GF-D8 (cell line): Measurements from ENCODE around the gene CEBPG.

Source experiments
- DNase-seq: peaks from one replicate; lab custom pipeline; 2025; lab: John Stamatoyannopoulos, UW

The CEBPG gene

DNA sequence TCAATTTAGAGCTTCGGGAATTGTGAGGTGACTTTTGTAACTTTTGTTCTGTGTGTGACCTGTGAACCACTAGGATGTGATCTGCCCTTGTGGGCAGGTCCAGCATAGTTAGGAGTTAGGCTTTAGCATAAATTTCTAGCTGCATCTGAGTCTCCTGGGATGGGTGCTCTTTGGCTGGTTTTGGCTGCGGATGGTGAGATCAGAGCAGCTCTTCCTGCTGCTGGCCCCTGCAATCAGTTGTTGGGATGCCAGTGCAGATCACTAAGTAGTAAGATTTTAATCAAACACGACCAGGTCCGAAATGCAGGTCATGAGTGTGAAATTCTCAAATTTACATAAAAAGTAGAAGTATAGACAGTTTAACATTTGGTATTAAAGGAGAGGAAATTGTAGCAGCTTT is 8.5 kb downstream of the CEBPG start:
- no peak for DNase-seq

DNA sequence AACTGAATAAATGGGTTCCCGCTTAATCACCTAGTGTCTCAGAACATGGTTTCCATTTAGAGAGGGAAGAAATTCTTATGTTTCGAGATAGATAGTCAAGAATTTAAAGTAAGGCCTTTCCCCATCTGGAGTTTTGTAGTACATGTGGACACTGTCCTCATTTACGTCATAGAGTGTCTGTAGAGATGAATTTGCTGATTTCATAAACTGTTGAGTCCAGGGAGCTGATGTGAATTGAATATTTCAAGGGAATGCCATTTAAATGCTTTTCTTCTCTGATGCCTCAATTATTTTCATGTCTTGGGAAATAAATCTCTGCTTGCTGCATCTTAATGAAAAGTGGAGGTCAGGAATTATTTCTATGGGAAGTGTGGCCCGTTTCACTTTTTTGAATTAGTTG is 9.5 kb downstream of the CEBPG start:
- no peak for DNase-seq

DNA sequence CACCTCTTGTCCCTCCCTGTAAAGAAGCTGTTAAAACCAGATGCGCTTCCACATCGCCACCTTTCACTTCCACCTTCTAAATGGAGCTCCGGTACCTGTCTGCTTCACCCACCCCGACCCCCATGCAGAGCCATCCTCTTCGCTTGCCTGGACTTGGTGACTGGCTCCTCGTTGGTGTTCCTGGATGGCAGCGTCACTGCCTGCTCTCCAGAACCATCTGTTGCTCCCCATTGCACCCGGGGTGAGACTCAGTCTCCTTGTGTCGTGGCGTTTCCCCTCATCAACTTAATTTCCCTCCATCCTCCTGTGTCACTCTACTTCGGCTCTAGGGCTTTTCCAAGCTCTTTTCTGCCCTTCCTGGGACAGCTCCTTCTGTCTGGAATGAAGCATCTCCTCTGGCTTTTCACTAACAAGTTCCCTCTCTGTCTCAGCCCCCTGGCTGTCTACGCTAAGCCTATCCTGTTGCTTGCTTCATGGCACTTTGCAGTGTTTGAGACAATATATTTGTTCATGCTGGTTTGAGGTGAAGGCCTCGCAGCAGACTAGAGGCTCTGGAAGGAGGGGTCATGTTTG is 10.3 kb downstream of the CEBPG start:
- no peak for DNase-seq

DNA sequence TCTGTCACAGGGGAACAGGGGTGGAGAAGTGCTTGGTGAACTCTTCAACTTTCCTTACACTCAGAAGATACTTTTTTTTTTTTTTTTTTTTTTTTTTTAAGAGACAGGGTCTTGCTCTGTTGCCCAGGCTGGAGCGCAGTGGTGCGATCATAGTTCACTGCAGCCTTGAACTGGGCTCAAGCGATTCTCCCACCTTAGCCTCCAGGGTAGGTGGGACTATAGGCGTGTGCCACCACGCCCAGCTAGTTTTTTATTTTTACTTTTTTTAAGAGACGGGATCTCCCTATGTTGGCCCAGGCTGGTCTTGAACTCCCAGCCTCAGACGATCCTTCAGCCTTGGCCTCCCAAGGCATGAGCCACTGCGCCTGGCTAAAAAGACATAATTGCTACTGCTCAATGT is 11.5 kb downstream of the CEBPG start:
- DNase-seq = no peak

DNA sequence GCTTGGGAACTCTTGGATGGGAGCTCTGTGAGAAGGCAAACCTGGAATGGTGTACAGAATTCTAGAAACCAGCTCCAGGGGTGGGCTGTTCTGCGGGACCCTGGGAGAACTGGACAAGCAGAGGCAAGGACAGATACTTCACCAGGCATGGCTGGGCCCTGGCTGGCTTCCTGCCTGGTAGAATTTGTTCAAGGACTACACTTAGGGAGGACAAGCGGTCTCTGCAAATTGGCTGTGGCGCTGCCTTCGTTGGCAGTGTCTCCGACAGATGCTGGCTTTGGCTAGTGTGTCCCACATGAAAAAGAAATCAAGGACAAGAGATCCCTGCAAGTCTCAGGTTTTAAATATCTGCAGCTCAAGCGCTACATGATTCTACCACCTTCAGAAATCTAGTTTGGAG is 12.4 kb downstream of the CEBPG start:
- no peak for DNase-seq

DNA sequence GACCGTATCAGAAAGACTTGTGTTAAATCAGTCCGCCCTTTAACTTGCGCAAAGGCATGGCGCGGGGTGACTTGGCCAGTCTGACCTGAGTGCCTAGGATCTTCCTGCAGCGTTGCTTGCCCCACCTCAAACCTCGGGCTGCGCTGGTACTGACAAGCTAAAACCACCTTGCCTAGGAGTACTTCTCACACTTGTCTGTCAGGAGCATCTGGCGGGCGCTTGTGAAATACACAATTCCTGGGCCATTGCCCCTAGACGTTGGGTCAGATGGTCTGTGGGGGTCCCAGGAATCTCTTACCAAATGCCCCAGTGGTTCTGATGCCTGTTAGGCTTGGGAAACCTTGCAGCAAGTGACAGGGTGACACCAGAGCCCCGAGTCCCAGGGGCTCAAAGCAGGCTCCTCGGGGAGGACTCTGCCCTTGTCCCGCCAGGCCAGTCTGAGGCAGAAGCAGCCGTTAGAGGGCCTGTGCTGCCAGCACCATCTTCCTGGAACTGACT is 12.9 kb downstream of the CEBPG start:
- DNase-seq = no peak

DNA sequence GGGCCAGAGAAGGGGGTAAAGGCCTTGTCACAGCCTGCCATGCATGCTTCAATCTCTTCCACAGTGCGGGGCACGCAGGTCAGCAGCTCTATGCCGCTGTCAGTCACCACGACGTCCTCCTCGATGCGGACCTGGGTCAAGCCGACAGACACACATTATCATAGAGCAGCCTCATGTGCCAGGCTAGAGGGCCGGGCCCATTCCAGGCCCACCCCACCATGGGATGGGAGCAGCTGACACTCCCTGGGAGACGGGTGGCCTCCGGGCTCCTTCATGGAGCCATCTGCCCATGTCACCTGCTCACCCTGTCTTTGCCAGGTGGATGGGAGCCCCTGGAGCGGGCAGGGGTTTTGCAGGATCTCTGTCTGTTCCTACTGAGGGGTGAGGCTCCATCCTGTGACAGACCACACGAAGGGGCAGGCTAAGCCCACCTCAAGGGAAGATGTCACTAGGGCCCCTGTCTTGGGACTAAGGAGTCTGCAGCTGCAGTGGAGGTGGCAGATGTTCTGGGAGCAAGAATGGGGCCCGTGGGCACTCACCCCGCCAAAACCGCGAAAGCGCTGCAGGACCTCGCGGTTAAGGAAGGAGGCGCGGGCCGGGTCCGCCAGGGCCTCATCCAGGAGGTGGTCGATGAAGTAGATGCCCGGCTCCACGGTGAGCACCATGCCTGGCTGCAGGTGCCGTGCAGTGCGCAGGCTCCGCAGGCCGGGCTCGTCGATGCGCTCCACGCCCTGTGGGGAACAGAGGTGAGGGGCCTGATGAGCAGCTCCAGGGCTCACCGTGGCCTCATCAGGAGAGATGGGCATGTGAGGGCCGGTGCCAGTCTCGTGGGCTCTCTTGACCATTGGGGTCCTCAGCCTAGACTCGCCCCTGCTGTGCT is 14.1 kb downstream of the CEBPG start:
- DNase-seq = no peak

DNA sequence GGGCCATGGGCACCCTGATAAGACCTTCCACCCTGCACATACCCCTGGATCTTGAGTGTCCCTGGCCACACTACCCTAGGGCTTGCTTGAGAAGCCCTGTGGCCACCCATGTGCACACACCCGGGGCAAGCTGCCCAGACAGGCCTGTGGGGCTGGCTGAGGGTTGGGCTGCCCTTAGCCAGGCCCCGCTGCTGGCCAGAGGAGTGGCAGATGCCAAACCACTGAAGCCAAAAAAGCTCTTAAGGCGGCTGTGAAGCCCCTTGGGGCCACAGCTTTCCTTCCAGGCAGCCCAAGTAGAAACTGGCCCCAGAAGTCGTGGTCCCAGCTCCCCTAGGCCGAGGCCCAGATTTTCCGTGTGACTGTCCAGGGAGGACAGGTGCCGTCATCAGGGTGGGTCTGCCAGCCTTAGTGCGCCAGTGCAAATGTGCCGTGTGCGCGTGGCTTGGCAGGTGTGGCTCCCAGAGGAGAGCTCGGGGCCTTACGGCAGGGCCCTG is 14.8 kb downstream of the CEBPG start:
- DNase-seq = no peak

DNA sequence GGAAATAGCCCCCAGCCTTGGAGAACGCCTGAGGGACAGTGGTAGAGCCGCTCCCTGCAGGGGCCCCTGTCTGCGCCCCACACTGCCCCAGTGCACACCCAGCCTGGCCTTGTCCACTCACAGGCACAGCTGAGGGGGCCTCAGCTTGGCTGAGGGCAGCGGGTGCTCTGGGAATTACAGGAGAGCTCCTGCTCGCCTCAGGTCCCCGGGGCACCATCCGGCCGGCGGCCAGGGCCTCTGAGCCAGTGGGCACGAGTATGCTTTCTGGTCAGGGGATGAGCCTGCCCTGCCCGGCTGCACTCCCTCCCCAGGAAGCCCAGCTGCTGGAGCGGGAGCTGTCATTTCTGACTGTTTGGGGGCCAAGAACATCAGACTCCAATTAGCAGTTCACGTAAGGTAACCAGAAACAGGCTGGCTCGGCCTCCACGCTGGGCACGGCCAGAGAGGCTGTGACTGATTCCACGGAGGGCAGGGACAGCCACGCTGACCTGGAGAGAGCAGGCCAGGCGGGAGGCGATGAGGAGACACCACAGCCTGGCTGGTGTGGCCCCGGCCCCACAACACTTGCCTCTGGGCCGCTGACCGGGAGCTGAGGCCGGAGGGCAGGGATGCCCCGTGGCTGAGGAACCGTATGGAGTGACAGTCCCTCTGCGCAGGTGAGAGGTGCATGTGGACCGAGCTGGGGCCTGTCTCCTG is 15.4 kb downstream of the CEBPG start:
- no peak for DNase-seq

DNA sequence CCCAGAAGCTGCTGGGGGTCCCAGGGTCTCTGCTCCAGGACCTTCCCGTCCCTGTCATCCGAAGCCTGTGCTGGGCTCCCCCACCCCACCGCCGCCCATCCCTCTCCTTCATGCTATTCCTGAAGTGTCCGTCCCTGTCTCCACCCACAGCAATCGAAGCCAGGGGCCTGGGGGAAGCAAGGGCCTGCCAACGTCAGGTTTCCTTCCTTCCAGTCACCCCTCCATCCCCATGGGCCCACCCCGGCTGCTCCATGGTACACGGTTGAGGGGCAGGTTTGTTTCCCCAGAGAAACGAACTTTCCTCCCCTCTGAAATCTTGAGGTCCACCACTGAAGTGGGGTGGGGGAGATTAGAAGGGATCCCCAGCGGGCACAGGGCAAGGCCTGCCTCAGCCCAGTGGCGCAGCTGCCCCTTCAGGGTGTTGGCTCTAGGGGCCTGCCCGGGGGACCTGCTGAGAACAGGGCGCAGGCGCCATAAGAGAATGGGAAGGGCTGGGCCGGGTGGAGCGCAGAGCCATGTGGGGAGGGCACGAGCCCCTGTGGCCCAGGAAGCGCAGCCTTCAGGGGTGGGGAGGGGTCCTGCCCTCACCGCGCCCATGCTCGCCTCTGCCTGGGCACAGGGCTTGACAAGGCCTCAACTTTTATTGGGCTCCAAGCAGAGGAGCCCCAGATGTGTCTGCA is 16.1 kb downstream of the CEBPG start:
- no peak for DNase-seq

DNA sequence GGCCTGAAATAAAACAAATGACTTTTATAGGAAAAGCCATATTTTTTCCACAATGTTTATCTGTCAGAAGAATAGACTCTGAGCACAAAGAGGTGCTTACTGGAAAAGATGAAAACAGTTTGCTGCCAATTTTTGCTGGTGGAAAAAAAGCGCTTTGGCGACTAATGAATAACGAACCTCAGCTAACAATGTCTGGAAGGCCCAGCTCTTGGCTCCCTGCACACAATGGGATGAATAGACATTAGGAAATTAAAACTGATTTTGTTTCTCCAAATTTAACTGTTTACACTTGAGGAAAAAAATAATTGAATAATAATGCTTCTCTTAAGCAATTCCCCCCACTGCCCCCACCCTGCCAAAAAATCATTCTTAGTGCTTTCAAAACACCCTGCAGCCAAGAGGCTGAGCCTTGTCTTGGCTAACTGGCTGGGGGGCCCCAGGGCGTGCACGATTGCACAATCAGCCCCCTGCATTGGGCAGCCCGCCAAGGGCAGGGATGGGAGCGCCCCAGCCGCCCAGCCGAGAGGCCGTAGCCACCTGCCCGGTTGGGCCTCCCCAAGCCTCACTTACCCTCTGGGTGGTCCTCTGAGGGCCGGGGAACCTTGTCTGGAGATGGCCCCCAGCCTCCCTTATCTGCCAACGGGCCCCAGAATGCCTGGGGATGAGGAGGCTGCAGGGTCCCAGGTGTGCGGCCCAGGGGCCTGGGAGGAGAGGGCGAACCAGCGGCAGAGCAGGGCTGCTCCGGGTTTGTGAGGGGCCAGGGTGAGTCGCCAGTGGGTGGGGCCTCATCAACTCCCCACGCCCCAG is 16.8 kb downstream of the CEBPG start:
- no peak for DNase-seq

DNA sequence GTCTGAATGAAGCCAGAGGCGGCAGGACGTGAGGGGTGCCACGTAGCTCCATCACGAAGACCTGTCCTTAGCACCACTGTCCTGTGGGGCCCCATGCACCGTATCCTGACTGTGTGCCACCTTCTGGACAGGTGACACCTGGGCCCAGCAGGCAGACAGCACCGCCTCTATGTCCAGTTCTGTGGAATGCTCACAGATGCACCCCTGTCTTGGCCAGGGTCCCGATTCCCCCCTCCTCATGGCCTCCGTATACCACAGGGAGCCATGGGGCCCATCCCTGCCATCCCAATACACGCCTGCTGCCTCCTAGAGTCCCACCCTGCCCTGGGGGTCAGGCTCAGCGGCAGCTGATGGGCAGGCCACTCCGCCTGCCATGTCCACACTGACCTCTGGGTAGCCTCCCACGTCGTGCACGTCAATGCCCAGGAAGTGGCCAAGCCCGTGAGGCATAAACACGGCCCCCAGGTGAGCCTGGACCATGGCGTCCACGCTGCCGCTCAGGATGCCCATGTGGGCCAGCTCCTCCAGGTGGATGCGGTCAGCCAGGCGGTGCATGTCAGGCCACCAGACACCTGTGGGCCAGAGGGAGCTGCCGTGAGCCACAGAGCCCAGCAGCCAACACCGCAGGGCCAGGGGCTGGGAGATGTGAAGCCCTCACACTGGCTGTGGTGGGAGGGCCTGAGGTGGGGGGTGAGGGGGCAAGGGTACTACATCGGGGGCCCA is 17.6 kb downstream of the CEBPG start:
- no peak for DNase-seq

DNA sequence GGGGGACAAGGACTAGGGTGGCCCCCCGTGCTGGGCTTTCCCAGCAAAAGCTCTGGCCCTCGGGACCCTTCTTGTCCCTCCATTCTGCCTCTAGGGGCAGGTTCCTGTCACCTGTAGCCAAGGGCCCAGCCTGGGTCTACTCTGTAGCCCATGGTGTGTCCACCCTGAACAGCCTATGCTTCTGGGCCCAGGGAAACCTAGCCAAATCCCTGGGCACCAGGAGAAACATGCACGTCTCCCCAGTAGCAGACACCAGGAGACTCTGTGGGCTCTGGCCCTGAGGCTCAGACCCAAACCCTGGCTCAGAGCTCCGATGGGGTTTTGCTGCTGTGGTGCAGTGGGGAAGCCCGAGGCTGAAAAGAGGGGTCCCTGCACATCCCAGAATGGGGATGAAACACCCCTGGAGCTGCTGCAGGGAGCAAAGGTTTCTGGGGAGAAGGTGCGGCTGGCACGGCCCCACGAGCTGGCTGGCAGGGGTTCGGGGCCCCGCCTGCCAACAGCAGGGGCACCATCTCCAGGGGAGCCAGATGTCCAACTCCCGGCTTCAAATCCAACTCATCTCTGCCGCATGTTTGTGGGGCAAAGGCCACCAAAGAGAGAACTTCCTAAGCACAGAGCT is 18.2 kb downstream of the CEBPG start:
- DNase-seq = no peak

DNA sequence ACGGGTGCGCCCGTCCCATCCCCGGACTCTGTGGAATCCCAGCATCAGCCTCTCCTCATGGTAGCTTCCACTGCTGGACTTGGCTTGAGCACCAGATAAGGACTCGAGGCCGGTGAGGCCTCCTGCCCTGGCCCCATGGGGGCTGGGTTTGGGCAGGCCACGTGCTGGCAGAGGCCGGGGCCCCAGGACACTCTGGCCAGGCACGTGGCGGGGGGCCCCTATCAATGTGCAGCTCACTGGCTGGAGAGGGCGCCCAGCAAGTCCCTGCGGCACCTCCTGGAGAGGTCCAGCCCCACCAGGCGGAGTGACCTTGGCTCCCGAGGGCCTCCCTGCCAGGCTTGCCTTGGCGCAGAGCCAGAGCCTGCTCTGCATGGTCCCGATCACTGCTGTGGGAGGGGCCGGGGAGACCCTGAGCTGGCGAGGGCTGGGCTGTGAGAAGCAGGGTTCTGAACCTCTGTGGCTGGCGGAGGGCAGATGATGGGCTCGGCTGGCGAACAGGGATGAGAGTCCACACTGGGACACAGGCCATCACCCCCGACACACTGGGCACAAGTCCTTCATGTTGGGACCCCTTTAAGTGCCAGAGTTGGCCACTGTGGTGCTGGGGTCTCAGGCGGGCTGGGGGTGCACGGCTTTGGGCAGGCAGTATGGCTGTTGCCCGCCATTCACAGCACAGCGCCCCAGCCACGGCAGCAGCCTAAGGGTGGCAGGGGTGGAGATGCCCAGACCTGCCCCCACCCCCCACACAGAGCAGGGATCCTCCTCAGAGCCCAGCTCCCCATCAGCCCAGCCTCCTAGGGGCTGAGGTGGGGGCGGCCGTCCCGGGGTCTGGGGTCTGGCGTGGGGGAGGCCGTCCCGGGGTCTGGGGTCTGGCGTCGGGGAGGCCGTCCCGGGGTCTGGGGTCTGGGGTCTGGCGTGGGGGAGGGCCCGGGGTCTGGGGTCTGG is 19.1 kb downstream of the CEBPG start:
- no peak for DNase-seq

DNA sequence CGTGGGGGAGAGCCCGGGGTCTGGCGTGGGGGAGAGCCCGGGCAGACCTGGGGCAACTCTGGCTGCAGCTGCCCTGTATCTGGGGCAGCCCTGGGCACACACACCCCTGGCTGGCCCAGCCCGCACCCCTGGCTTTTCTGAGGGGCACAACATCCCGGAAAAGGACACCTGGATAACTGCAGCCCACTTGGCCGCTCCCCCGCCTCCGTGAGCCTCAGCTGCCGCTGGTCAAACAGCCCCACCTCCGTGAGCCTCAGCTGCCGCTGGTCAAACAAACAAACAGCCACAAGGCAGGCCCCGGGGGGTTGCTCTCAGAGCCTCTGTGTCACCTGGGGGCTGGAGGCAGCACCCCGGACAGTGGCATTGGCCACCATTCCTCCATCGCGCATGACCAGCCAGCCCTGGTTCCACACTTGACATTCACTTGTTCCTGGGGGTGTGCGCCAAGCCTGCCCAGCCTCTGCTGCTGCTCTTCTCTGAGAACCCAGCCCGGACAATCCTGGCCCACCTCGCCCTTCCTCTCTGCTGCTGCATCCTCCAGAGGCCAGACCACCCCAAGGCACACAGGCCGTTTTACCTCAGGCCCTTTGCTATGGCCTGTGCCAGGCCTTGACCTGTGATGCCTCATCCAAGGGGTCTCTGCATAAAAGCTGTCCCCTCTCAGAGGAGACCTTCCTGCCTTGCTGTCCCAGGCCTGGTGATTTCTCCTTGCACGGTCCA is 19.9 kb downstream of the CEBPG start:
- no peak for DNase-seq

DNA sequence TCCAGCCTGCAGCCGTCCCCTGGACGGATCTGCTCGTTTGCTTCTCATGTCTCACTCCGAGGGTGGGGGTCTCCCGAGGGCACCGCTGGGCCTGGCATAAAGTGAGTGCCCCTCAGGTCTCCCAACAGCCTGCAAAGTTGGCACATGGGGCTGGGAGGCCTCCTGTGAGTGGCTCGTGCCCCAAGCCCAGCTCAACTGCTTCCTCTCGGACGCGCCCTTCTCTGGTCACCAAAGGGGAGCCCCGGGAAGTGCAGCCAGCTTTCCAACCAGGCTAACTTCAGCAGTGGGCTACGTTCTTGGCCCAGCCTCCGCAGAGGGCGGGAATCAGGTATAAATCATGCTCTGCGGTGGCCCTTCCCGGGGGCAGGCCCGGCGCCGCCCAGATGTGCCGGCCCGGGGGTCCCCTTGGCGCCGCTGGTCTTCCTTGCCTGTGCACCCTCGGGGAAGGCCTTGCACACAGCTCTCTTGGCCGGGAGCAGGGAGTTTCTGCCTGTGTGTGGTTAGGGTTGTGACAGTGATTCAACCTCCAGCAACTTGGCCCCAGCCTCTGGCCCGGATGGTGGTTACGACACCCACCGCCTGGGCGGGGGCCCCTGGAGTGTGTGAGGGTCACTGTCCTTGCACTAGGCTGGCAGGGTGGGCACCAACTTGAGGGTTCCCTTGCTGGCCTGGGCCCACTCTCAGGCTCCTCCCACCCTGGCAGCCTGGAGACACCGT is 20.7 kb downstream of the CEBPG start:
- DNase-seq = no peak

DNA sequence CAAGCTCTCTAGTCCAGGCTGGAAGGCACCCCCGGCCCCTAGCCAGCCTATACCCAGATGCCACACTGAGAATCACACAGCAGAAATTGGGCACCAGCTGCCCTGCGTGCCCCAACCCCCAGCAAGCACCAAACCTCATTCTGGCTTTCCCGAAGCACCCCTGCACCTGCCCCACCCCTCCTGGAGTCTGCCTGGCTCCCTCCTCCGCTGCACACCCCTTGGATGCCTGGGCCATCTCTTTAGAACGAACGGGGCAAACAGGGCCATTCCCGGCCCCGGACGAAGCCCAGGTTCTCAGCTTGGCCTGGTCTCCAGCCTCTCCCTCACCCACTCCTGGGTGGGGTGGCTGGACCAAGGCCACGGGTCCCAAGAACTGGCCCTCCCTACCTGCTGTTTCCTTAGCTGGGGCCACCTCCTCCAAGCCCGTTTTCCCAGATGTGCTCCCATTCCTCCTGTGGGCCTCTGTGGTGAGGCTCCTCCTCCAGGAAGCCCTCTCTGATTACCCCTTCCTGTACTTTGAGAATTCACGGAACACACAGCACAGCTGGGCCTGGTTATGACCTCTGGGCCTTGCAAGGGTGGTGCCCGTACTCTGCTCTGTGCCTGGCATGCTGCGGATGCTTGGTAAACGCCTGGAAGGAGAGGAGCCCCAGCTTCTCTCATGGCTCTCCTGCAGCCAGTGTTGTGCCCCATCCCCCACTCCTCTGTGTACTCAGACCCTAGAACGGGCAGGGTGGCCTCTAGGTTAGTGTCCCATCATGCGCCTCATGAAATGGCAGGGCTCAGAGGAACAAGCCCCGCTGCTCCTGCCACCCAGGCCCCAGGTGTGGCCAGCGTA is 21.4 kb downstream of the CEBPG start:
- DNase-seq = no peak
